Measurements from ENCODE around the gene PIM3.

Gene PIM3

GRCh38 chr22:49956914-49957825 lies 3.4 kb upstream of the PIM3 start:
- DNase-seq = no peak

GRCh38 chr22:49957826-49958365 lies 2.7 kb upstream of the PIM3 start:
- DNase-seq = no peak

- DNase-seq = no peak
Observed at GRCh38 chr22:49958366-49958921, 2.1 kb upstream of the PIM3 start.

GRCh38 chr22:49958931-49959781 lies 1.4 kb upstream of the PIM3 start:
- no peak for DNase-seq

GRCh38 chr22:49959782-49960158 lies 802 bp upstream of the PIM3 start:
- DNase-seq = no peak

GRCh38 chr22:49961005-49961600 lies 531 bp downstream of the PIM3 start:
- no peak for DNase-seq

GRCh38 chr22:49961601-49962011 lies 1.0 kb downstream of the PIM3 start:
- DNase-seq = no peak

- peak; percentile 87 for DNase-seq
Observed at GRCh38 chr22:49962012-49962750, 1.6 kb downstream of the PIM3 start.

GRCh38 chr22:49962751-49963646 lies 2.4 kb downstream of the PIM3 start:
- no peak for DNase-seq

- no peak for DNase-seq
Observed at GRCh38 chr22:49963647-49964026, 3.1 kb downstream of the PIM3 start.

- DNase-seq = no peak
Observed at GRCh38 chr22:49964136-49965090, 3.8 kb downstream of the PIM3 start.

- DNase-seq = no peak
Observed at GRCh38 chr22:49965091-49966040, 4.8 kb downstream of the PIM3 start.

- DNase-seq = no peak
Observed at GRCh38 chr22:49966041-49966773, 5.6 kb downstream of the PIM3 start.

- no peak for DNase-seq
Observed at GRCh38 chr22:49966774-49967705, 6.5 kb downstream of the PIM3 start.

GRCh38 chr22:49967706-49968208 lies 7.2 kb downstream of the PIM3 start:
- DNase-seq = no peak

GRCh38 chr22:49968313-49968830 lies 7.8 kb downstream of the PIM3 start:
- DNase-seq = no peak
